GM19395 (cell line): ENCODE data around the gene KHDRBS1.
"Not testable (repeated sequence)": the region's sequence is repeated elsewhere in the genome, so short reads cannot be mapped to it uniquely, and the experiment has no call there.

Experiments
- ATAC-seq: cut with Tn5 transposase; IDR thresholded peaks from one replicate; pipeline ENCODE4 v1.9.1; 2021; ENCODE audit warnings: mild to moderate bottlenecking, moderate library complexity; ENCODE audit not compliant: unreplicated experiment

KHDRBS1 gene

GRCh38 chr1:32012709-32013385 is 821 bp upstream of the KHDRBS1 start:
- ATAC-seq: no peak

- peak; percentile 21 for ATAC-seq
Measured at GRCh38 chr1:32014199-32014947, 705 bp downstream of the KHDRBS1 start.

DNA sequence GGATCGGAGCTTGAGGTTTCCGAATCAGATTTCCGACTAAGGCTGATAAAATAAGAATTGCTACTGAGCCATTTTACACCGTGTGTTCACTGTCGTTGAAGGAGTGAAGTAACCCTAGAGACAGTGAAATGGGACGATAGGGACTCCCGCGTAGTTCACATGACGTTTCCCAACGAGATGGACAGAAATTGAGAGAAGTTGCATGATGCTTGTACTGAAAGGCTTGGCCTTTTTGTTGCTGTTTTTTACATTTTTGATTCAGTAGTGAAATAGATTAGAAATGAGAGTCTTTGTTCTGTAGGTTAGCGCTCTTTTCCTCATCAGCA is 1.2 kb downstream of the KHDRBS1 start:
- peak; percentile 3 for ATAC-seq

DNA sequence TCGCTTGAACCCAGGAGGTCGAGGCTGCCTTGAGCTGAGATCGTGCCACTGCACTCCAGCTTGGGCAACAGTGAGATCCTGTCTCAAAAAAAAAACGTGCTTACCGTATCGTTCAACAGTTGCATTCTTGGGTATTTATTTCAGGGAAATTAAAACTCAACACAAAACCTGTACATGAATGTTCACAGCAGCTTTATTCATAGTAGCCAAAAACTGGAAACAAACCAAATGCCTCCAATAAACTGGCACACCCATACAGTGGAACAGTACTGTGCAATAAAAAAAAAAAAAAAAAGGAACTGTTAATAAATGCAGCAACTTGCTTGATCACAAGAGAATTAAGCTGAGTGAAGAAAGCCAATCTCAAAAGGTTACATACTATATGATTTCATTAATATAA is 6.7 kb downstream of the KHDRBS1 start:
- ATAC-seq: no peak

DNA sequence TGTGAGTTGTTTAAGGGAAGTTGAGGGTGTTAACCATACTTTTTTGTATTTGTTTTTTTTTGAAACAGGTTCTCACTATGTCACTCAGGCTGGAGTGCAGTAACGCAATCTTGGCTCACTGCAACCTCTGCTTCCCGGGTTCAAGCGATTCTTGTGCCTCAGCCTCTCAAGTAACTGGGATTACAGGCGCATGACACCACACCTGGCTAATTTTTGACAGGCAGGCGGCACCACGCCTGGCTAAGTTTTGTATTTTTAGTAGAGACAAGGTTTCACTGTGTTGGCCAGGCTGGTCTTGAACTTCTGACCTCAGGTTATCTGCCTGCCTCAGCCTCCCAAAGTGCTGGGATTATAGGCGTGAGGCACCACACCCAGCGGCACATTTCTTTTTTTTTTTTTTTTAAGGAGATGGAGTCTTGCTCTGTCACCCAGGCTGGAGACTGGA is 7.9 kb downstream of the KHDRBS1 start:
- not testable (repeated sequence) for ATAC-seq

DNA sequence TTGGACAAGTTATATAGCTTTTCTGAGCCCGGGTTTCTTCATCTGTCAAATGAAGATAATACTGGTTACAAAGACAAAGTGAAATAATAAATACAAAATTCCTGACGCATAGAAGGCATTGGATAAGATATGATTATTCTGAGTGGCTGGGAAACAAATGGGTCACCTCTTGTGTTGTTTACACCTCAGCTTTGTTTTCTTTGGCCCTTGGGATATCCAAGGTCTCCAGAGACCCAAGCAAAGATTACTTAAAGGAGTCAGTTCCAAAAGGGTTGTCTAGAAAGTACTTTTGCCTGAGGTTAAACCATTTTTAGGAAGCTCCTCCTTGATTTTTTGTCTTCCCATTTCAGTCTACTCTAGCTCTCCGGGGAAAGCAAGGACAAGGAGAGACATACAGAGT is 9.7 kb downstream of the KHDRBS1 start:
- ATAC-seq: no peak

GRCh38 chr1:32025515-32025914 is 11.8 kb downstream of the KHDRBS1 start:
- no peak for ATAC-seq

DNA sequence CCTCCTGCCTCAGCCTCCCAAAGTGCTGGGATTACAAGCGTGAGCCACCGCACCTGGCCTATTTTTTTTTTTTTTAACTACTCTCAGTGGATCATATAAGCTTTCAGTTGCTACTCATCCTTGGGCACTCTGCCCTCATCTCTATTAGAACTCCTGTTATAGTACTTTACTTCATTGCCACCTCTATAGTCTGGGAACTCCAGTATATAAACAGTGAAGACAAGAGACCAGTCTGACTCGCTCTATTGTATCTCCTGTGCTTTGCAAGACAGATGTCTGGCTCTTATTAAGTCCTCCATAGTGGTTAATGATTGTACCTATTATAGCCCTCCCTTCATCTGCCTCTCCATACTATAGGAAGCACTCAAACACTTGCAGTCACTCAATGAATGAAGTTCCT is 15.1 kb downstream of the KHDRBS1 start:
- no peak for ATAC-seq

DNA sequence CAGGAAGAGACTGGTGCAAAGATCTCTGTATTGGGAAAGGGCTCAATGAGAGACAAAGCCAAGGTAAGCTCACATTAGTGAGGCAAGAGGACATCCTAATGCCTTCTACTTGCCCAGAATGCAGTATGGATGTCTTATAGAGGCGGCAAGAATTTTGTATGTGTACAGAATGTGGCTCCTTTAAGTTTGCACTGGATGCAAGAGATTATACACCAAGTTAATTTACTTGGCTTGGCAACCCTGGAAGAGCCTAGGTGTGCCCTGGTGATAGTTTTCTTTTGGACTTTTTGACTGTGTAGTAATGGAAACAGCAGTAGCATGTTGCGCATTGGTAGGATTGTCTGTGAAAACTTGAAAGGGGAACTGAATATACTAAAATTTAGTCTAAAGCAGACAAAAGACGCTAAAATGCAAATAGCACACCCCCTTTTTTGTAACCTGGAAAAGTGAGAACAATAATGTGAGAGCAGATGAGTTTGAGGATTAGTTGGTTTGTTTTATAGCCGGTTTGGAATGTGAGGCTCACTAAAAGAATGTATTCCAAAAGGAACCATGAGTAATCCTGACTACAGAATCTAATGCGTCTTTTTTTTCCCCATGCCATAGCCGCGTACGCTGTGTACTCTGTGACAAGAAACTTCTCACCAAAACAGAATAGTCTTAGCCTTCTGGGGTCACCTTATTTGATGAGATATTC is 18.1 kb downstream of the KHDRBS1 start:
- no peak for ATAC-seq

- no peak for ATAC-seq
Measured at GRCh38 chr1:32032275-32032615, 18.6 kb downstream of the KHDRBS1 start.

DNA sequence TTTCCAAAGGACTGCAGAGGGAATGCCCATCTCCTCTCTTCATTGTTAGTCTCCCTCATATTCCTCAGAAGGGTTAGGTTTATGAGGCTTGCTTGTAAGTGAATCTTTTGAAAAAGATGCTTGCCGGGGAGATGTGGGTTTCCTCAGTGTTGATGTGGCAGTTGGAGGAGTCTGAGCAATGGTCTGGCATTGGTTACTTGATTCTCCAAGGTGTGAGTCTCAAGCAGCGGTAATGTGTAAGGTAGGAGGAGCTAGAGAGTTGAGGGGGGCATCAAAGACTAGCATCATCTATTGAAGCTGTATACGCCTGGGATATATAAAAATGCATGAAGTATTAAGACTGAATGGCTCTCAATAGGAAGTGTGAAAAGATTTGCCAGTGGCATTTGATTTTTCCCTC is 21.5 kb downstream of the KHDRBS1 start:
- ATAC-seq: no peak

GRCh38 chr1:32040711-32041110 is 27.0 kb downstream of the KHDRBS1 start:
- no peak for ATAC-seq

GRCh38 chr1:32042330-32042729 is 28.7 kb downstream of the KHDRBS1 start:
- no peak for ATAC-seq

GRCh38 chr1:32044234-32044633 is 30.6 kb downstream of the KHDRBS1 start:
- no peak for ATAC-seq

GRCh38 chr1:32045772-32046171 is 32.1 kb downstream of the KHDRBS1 start:
- no peak for ATAC-seq

GRCh38 chr1:32047701-32048100 is 34.0 kb downstream of the KHDRBS1 start:
- ATAC-seq: no peak

DNA sequence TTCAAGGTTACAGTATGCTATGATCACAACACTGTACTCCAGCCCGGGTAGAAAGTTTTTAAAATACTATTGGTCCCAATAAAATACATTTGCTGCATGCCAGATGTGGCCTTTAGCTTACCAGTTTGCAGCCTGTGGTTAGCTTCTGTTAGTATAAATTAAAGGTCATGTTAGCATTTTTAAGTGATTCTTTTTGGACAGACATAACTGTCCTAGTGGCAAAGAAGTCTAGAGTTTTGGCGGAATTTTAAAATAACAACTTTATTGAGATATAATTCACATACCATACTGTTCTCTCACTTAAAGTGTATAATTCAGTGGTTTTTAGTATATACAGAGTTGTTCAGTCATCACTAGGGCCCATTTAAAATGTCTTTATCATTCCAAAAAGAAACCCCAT is 34.8 kb downstream of the KHDRBS1 start:
- ATAC-seq: no peak

- no peak for ATAC-seq
Measured at GRCh38 chr1:32051706-32052105, 38.0 kb downstream of the KHDRBS1 start.

DNA sequence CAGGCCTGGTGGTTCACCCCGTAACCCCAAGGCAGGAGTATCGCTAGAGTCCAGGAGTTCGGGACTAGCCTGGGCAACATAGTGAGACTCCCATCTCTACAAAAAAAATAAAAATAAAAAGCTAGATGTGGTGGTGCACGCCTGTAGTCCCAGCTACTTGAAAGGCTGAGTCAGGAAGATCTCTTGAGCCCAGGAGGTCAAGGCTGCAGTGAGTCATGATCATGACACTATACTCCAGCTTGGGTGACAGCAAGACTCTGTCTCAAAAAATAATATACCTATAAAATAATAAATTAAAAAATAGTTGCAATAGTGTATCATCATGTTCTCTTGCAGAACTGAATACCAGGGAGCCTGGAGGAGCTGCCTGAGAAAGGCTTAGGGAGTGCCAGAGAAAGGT is 39.2 kb downstream of the KHDRBS1 start:
- no peak for ATAC-seq

GRCh38 chr1:32055416-32055815 is 41.7 kb downstream of the KHDRBS1 start:
- ATAC-seq: no peak

DNA sequence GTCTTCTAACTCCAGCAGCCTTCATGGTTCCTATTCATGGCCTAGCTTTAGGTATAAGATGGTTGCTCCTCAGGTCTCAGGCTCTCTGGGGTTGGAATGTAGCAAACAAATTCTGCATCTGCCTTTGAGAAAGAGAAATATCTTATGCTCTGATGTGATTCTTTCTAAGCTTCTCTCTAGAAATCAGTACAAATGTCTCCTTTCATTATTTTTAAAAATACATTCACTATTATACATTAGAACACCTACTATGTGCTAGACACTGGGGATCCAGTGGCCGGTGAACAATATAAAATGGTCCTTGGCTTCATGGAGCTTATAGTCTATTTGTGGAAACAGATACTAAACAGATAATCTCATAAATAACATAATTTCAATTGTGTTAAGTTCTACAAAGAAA is 42.9 kb downstream of the KHDRBS1 start:
- no peak for ATAC-seq

- no peak for ATAC-seq
Measured at GRCh38 chr1:32060914-32061313, 47.2 kb downstream of the KHDRBS1 start.
